GM18526 (cell line): ENCODE results near the gene ABHD12.

Source experiments
- POLR2A ChIP-seq: IDR thresholded peaks from 3 replicates; pipeline ENCODE4 v1.6.1; 2011; ENCODE audit not compliant: insufficient read length; ENCODE audit errors: extremely low read depth

The ABHD12 gene

GRCh38 chr20:25394996-25395395 is 4.4 kb upstream of the ABHD12 start:
- no peak for TF ChIP-seq POLR2A

- TF ChIP-seq POLR2A, result no peak
Measured at GRCh38 chr20:25394276-25394675, 3.6 kb upstream of the ABHD12 start.

GRCh38 chr20:25389858-25390537 is 637 bp downstream of the ABHD12 start:
- no peak for TF ChIP-seq POLR2A

GRCh38 chr20:25389401-25389857 is 1.2 kb downstream of the ABHD12 start:
- TF ChIP-seq POLR2A, result no peak

DNA sequence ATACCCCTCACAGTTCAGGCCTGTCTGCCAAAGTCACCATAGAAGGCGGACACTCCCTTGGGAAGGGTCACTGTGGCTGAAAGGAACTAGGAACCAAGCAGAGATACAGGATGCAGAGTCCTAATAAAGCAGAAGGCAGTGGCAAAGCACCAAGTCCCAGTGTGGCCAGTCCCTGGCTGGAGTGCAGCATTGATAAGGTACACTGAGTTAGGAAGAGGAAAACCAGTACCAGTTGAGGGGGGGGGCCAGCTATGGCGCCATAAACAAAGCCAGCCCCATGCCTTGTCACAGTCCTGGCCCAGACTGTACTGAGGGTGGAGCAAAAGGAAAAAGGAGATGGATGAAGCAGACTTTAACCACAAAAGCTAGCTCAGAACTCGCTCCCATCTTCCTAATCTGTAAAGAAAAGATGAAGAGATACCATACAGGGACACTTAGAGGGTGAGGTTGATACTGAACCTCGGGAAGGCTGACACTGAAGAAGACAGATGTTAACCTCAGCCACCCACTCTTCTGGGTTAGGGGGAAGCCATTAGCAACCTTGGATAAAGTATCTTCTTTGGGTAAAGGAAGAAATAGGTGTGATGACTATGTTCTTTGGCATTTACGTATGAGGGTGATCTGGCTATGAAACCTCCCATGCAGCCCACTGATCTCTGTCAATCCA is 7.8 kb downstream of the ABHD12 start:
- no peak for TF ChIP-seq POLR2A

DNA sequence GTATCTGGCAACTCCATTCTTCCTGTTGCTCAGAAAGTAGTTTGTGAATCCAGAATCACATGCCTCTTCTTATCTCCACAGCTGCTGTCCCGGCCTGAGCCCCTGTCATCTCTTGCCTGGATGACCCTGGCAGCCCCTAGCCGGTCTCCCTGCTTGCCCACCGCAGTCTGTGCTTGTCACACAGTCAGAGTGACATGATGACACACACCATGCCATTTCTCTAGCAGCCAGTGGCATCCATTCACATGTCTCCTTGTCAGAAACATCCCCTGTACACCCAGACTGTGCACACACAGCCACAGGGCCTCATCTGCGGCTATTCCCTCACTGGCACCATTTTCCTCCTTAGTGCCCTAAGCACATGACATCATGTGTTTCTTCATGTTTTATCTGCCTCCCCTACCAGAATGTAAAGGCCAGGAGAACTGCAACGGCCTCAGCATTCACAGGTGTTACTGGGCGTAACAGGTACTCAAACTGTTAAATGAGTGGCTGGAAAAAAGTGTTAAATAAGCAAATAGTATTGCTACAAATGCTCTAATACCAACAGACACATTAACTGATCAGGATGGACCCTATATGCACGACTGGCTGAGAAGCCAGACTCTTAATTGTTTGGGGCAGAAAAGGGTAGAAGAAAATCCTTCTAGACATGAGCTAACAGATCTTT is 9.6 kb downstream of the ABHD12 start:
- no peak for TF ChIP-seq POLR2A

GRCh38 chr20:25378884-25379733 is 11.5 kb downstream of the ABHD12 start:
- TF ChIP-seq POLR2A, result no peak

DNA sequence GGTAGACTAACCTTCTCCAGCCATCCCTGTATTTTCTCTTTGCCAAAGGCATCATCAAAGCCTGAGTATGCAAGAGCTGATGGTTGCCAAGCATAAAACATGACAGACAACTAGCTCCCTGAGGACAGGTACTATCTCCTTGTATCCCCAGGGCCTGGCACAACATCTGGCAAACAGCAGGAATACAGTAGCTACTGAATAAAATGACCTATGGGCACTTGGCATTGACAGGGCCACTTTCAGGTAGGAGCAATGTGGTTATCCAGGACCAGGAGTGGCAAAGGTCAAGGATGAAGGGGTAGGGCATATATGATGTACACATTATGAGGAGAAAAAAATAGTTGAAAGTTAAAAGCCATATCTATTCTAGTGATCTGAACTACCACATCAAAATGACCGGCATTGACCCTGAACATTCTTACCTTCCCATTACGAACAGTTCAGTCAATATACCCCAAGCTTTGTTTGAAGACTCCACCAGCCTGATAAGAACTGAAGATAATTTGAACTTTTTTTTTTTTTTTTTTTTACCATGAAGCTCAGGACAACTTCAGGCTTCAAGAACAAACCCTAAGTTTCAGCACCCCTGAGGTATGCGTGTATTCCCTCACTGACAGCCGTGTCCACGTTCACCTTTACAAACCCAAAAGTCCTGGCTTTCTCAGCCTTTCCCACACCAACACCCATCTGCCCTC is 12.3 kb downstream of the ABHD12 start:
- TF ChIP-seq POLR2A, result no peak

DNA sequence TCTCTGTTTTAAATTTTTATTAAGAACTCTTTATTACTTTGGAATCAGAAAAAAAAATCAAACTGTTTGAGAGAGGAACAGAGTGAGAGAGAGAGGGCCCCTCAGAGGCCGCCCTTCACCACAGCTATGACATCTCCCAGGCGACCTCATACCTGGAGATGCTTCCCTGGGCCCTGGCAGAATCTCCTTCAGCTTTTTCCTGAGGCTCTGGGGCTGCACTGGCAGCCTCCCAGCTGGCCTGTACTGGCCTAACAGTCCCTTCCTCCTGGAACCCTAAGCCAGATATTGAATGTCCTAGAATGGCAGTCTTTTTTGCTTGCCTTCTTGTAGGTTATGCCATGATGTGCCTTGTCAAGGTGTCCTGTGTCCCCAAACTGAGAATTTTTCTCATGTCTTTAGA is 13.7 kb downstream of the ABHD12 start:
- no peak for TF ChIP-seq POLR2A

DNA sequence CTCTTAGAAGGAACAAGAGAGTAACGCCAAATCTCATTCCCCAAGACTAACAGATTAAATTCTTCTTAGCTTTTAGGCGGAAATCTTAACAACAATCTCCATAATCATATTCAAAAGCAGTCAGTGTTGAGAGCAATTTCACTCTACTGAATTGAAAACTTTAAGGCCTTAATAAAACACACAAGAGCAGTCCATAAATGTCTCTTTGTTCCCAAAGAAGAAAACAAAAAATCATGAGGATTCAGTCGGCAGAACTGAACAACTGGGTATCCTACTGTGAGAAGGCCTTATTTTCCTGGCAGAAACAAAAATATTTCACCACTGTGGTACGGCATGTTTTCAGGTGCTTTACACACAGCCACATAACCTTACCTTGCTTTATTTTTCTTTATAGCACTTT is 14.4 kb downstream of the ABHD12 start:
- no peak for TF ChIP-seq POLR2A

- TF ChIP-seq POLR2A, result no peak
Measured at GRCh38 chr20:25374842-25375241, 15.8 kb downstream of the ABHD12 start.

DNA sequence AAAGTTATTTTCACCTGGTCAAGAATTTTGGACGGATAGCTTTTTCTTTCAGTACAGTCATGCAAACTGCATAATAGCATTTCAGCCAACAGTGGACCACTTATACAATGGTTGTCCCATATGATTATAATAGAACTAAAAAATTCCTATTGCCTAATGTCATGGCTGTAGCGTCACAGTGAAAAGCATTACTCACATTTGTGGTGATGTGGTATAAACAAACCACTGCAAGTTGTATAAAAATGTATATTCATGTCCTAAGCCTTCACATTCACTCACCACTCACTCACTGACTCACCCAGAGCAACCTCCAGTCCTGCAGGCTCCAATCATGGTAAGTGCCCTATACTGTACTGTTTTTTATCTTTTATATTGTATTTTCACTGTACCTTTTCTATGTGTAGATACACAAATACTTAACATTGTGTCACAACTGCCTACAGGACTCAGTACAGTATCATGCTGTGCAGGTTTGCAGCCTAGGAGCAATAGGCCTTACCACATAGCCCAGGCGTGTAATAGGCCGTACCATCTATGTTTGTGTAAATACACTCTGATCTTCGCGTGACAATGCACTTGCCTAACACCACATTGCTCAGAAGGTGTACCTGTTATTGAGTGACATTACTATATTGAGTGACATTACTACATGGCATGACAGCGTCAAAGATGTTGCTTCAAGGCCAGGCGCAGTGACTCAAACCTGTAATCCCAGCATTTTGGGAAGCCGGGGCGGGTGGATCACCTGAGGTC is 17.9 kb downstream of the ABHD12 start:
- no peak for TF ChIP-seq POLR2A

DNA sequence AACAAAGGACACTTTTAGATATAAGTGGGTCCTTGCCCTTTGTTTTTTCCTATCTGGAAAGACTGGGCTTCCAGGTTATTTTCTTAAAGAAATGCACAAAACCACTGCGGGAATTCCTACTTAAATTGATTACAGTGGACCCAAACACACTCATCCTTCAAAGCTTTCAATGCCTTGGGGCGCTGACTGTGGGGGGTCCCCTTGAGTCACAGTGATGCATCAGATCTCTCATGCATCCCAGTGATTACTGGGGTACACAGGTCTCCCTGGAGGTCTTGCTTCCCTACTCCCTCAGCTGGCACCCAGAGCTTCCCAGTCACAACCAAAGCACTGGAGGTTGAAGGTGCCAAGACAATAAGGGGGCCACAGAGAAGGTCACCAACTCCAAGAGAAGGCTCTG is 20.7 kb downstream of the ABHD12 start:
- no peak for TF ChIP-seq POLR2A

DNA sequence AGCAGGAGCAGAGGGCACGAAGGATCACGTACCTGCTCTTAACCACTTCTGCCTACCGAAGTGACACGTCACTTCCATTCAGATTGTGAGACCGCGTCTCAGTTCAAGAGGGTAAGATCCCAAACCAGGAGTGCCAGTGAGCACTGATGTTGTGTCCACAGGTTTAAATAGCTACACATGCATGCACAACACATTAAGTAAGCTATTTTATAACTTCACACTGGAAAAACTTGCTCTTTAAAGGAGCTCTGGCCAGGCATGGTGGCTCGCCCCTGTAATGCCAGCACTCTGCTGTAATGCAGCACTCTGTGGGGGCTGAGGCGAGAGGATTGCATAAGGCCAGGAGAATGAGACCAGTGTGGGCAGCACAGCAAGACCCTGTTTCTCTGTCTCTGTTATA is 21.1 kb downstream of the ABHD12 start:
- TF ChIP-seq POLR2A, result no peak
